ENCODE data around the gene GYS1. TPM values are rescaled to one million over a fixed set of nuclear protein-coding genes. Genes with fewer than 3 reads are reported as not detected.
A peak's percentile ranks its signal among the peaks of the same experiment; 100 is the strongest.
"Not testable (repeated sequence)": the region's sequence is repeated elsewhere in the genome, so short reads cannot be mapped to it uniquely, and the experiment has no call there.

The GYS1 gene
- total RNA-seq, 4 donors from 2014 or later, result 28.8 to 42.0 (median 31.0) TPM

GRCh38 chr19:48925240-48925843 lies 67.8 kb downstream of the GYS1 start:
- 86 to 90% methylated on average over 11 of the region's 11 CpGs for WGBS, 2 donors
- Histone ChIP-seq H3K9me3 (no peaks in the 10 kb centered on the region), H3K27ac (peak overlapping the region in 2 of 4 donors; percentile 11 to 63), H3K4me3 (no peak overlapping the region), H3K27me3 (no peaks in the 10 kb centered on the region), H3K4me1 (peaks cover 0 to 11% (median 4%) of the 10 kb centered on the region in 4 donors), H3K36me3 (peaks cover 0 to 44% (median 9%) of the 10 kb centered on the region in 3 donors)
- DNase-seq (ENCODE audit: low spot score in 2 of 2), result no peak
- TF ChIP-seq EP300 (IDR thresholded peaks at IDR 0.05) (no peak), POLR2A (IDR thresholded peaks at IDR 0.05) (no peak)
- TF ChIP-seq, protein P1, sequence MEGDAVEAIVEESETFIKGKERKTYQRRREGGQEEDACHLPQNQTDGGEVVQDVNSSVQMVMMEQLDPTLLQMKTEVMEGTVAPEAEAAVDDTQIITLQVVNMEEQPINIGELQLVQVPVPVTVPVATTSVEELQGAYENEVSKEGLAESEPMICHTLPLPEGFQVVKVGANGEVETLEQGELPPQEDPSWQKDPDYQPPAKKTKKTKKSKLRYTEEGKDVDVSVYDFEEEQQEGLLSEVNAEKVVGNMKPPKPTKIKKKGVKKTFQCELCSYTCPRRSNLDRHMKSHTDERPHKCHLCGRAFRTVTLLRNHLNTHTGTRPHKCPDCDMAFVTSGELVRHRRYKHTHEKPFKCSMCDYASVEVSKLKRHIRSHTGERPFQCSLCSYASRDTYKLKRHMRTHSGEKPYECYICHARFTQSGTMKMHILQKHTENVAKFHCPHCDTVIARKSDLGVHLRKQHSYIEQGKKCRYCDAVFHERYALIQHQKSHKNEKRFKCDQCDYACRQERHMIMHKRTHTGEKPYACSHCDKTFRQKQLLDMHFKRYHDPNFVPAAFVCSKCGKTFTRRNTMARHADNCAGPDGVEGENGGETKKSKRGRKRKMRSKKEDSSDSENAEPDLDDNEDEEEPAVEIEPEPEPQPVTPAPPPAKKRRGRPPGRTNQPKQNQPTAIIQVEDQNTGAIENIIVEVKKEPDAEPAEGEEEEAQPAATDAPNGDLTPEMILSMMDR (IDR thresholded peaks at IDR 0.05), result no peak

- 83 to 85% methylated on average over 18 of the region's 18 CpGs for WGBS, 2 donors
- Histone ChIP-seq H3K36me3 (peaks cover 0 to 69% (median 12%) of the 10 kb centered on the region in 3 donors), H3K4me3 (no peak overlapping the region), H3K27me3 (no peaks in the 10 kb centered on the region), H3K27ac (no peak overlapping the region), H3K4me1 (peaks cover 0 to 11% (median 4%) of the 10 kb centered on the region in 4 donors), H3K9me3 (no peaks in the 10 kb centered on the region)
- DNase-seq (ENCODE audit: low spot score in 2 of 2), result no peak
- no peak for TF ChIP-seq POLR2A (IDR thresholded peaks at IDR 0.05)
- TF ChIP-seq EP300 (IDR thresholded peaks at IDR 0.05), result no peak
- TF ChIP-seq, protein P1 (IDR thresholded peaks at IDR 0.05), result no peak
These were observed 70.3 kb downstream of the GYS1 start for GRCh38 chr19:48922548-48923490.

GRCh38 chr19:48921721-48922500 lies 71.2 kb downstream of the GYS1 start:
- Histone ChIP-seq H3K36me3 (peaks cover 0 to 78% (median 12%) of the 10 kb centered on the region in 3 donors), H3K4me3 (no peak overlapping the region), H3K27me3 (no peaks in the 10 kb centered on the region), H3K4me1 (peaks cover 0 to 3% (median 1%) of the 10 kb centered on the region in 4 donors), H3K9me3 (no peaks in the 10 kb centered on the region), H3K27ac (no peak overlapping the region)
- 88 to 91% methylated on average over 10 to 12 of the region's 12 CpGs for WGBS, 2 donors
- TF ChIP-seq, protein P1 (IDR thresholded peaks at IDR 0.05), result no peak
- no peak for TF ChIP-seq POLR2A (IDR thresholded peaks at IDR 0.05)
- no peak for TF ChIP-seq EP300 (IDR thresholded peaks at IDR 0.05)
- DNase-seq (ENCODE audit: low spot score in 2 of 2), result no peak

GRCh38 chr19:48920949-48921348 lies 72.2 kb downstream of the GYS1 start:
- TF ChIP-seq EP300 (IDR thresholded peaks at IDR 0.05) (no peak), POLR2A (IDR thresholded peaks at IDR 0.05) (no peak)
- TF ChIP-seq, protein P1 (IDR thresholded peaks at IDR 0.05), result no peak
- H3K36me3 ChIP-seq, result peaks cover 0 to 88% (median 12%) of the 10 kb centered on the region in 3 donors
- WGBS, 2 donors, result 64 to 78% methylated on average over 5 to 8 of the region's 10 CpGs
- H3K4me3 ChIP-seq, result no peak overlapping the region
- no peak overlapping the region for H3K27ac ChIP-seq
- no peaks in the 10 kb centered on the region for H3K4me1 ChIP-seq
- DNase-seq (ENCODE audit: low spot score in 2 of 2), result no peak
- H3K27me3 ChIP-seq, result no peaks in the 10 kb centered on the region
- H3K9me3 ChIP-seq, result no peaks in the 10 kb centered on the region

- not testable (repeated sequence) for DNase-seq (ENCODE audit: low spot score in 2 of 2); H3K9me3 ChIP-seq; H3K27me3 ChIP-seq; H3K27ac ChIP-seq; H3K4me3 ChIP-seq; H3K4me1 ChIP-seq
- H3K36me3 ChIP-seq, result peaks cover 3 to 100% (median 15%) of the 10 kb centered on the region in 3 donors
- 93 to 97% methylated on average over 8 of the region's 8 CpGs for WGBS, 2 donors
These were observed 73.8 kb downstream of the GYS1 start for GRCh38 chr19:48919271-48919670.

Data from tibial nerve (tissue), 4 donors.